ENCODE measurements around the gene RALGAPA2. TPM values are rescaled to one million over a fixed set of nuclear protein-coding genes. Genes with fewer than 3 reads are reported as not detected.

The RALGAPA2 gene
- polyA plus RNA-seq, 2 of the 4 experiments (the other 2 are of a cell fraction): 4.0 to 4.7 TPM

- Histone ChIP-seq H3K4me1 (no peaks in the 10 kb centered on the region), H3K9me3 (no peaks in the 10 kb centered on the region), H3K4me2 (no peak overlapping the region), H3K4me3 (no peak overlapping the region), H3K27ac (no peak overlapping the region)
- DNase-seq (ENCODE audit: low read depth in 1 of 2, low spot score in 1 of 2): no peak
- ATAC-seq: no peak
- CTCF ChIA-PET: interaction anchor here (1.0 to 2.3 kb wide), 2 partner anchors 22 to 23 kb away, joined by 3 to 6 read pairs; no protein-coding TSS in a partner anchor
- TF ChIP-seq REST (IDR thresholded peaks at IDR 0.05) (no peak), EP300 (IDR thresholded peaks at IDR 0.05) (no peak), CTCF (IDR thresholded peaks at IDR 0.05) (no peak), ZNF302 (CRISPR knock-in tag; IDR thresholded peaks at IDR 0.05) (no peak), MYC (IDR thresholded peaks at IDR 0.05; ENCODE audit: borderline replicate concordance, low read length) (no peak), NPAS2 (CRISPR knock-in tag; IDR thresholded peaks at IDR 0.05; ENCODE audit: borderline replicate concordance) (no peak), JUN (IDR thresholded peaks at IDR 0.05) (no peak), PHF8 (IDR thresholded peaks at IDR 0.05; ENCODE audit: borderline replicate concordance, low read depth) (no peak), POLR2A (IDR thresholded peaks at IDR 0.05; ENCODE audit: low read length) (no peak), BHLHE40 (IDR thresholded peaks at IDR 0.05; ENCODE audit: low read depth, low read length) (no peak), CBX8 (IDR thresholded peaks at IDR 0.05) (no peak), USF2 (IDR thresholded peaks at IDR 0.05) (no peak), NFE2L2 (conservative IDR thresholded peaks at IDR 0.05; ENCODE audit: low read length) (no peak), CBX2 (IDR thresholded peaks at IDR 0.05; ENCODE audit: borderline replicate concordance, low read depth) (no peak), EHMT2 (IDR thresholded peaks at IDR 0.05; ENCODE audit: low read depth) (no peak), ZSCAN20 (CRISPR knock-in tag; IDR thresholded peaks at IDR 0.05) (no peak), ZFP36 (IDR thresholded peaks at IDR 0.05; ENCODE audit: borderline replicate concordance, partially characterized antibody) (no peak), HES2 (IDR thresholded peaks at IDR 0.05) (no peak)
- TF ChIP-seq, protein P1, sequence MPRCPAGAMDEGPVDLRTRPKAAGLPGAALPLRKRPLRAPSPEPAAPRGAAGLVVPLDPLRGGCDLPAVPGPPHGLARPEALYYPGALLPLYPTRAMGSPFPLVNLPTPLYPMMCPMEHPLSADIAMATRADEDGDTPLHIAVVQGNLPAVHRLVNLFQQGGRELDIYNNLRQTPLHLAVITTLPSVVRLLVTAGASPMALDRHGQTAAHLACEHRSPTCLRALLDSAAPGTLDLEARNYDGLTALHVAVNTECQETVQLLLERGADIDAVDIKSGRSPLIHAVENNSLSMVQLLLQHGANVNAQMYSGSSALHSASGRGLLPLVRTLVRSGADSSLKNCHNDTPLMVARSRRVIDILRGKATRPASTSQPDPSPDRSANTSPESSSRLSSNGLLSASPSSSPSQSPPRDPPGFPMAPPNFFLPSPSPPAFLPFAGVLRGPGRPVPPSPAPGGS (IDR thresholded peaks at IDR 0.05): no peak
- FAIRE-seq: no peak
- 87% methylated on average over 6 of the region's 6 CpGs for WGBS (ENCODE audit: missing lambda C conversion rate)
- POLR2A ChIA-PET: no interaction called here
Observed at GRCh38 chr20:20571068-20571780, 141.2 kb downstream of the RALGAPA2 start.
